Muscle layer of colon (tissue), 2 donors: Measurements from ENCODE around the gene HMG20A.

Source experiments
- H3K27ac ChIP-seq: one replicate; pipeline ENCODE4 v1.7.0; 2013; ENCODE audit warnings: low read depth, mild to moderate bottlenecking, low read length, moderate library complexity
- H3K27me3 ChIP-seq, 2 donors: one replicate each; pipeline ENCODE4 v1.7.0; 2013; ENCODE audit warnings: low read length in 2 of 2, mild to moderate bottlenecking in 2 of 2; ENCODE audit not compliant: insufficient read depth in 2 of 2, control insufficient read depth in 1 of 2
- H3K36me3 ChIP-seq: one replicate; pipeline ENCODE4 v1.7.0; 2013; ENCODE audit warnings: mild to moderate bottlenecking, low read length; ENCODE audit not compliant: insufficient read depth
- H3K4me1 ChIP-seq: one replicate; pipeline ENCODE4 v1.7.0; 2013; ENCODE audit warnings: mild to moderate bottlenecking, low read length; ENCODE audit not compliant: insufficient read depth
- H3K4me3 ChIP-seq, 2 donors: one replicate each; pipeline ENCODE4 v1.7.0; 2013; ENCODE audit warnings: low read length in 2 of 2, low read depth in 1 of 2, mild to moderate bottlenecking in 1 of 2, moderate library complexity in 1 of 2
- H3K9ac ChIP-seq: one replicate; pipeline ENCODE4 v1.7.0; 2013; ENCODE audit warnings: low read length
- H3K9me3 ChIP-seq: one replicate; pipeline ENCODE4 v1.7.0; 2013; ENCODE audit warnings: mild to moderate bottlenecking, low read length
- donor health status: abdominal sarcoma.
- donor health status: Adenocarcinoma of cecum.

Gene HMG20A

DNA sequence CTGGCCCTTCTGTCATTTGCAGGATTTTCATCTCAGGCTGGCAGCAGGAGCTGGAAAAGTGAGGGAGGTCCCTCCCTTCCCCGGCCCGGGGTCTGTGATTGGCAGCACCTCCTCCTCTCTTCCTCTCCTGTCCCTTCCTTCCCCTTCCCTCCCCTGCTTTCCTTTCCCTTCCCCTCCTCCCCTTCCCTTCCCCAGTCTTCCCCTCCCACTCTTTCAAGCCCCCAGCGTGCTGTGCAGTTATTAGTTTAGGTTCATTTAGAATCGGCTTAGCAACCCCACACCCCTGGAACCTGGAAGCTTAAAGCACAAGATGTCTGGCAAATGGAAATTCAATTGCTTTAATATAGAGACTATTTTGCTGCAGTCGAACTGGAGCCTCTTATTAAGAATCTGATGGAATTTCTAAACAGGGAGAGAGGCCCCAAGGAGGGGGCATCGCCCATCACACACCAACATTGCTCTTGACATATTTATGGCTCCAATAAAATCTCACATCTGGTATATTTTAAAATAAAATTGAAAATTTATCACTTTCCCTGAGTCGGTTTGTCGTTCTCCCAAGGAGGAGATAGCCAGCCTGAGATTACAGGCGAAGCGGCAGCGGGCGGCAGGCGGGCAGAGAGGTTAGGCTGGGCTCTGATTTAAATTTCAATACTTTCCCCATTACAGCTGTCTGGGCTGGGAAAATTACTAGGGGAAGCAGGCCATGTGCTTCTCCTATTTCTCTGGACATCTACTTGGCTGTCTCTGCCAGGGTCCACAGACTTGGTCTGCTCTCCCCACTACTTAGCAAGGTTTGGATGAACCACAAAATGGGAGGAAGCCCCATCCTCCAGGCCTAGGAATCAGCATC is 113.1 kb downstream of the HMG20A start:
- no peaks in the 10 kb centered on the region for H3K36me3 ChIP-seq
- H3K4me1 ChIP-seq = no peaks in the 10 kb centered on the region
- H3K9ac ChIP-seq = no peak overlapping the region
- H3K4me3 ChIP-seq = no peak overlapping the region
- no peaks in the 10 kb centered on the region for H3K9me3 ChIP-seq
- no peaks in the 10 kb centered on the region for H3K27me3 ChIP-seq
- H3K27ac ChIP-seq = no peak overlapping the region
